ENCODE measurements around the gene BICD2.

BICD2 gene

GRCh38 chr9:92746567-92747458 is 17.8 kb downstream of the BICD2 start:
- DNase-seq (ENCODE audit: low read depth), result no peak
- no peak for TF ChIP-seq CTCF (conservative IDR thresholded peaks at IDR 0.05; ENCODE audit: low read length)
- no peak overlapping the region for H3K4me3 ChIP-seq (ENCODE audit: low read length)

- DNase-seq (ENCODE audit: low read depth), result no peak
- no peak overlapping the region for H3K4me3 ChIP-seq (ENCODE audit: low read length)
- no peak for TF ChIP-seq CTCF (conservative IDR thresholded peaks at IDR 0.05; ENCODE audit: low read length)
Measured at GRCh38 chr9:92745881-92746280, 18.8 kb downstream of the BICD2 start.

- no peak overlapping the region for H3K4me3 ChIP-seq (ENCODE audit: low read length)
- TF ChIP-seq CTCF (conservative IDR thresholded peaks at IDR 0.05; ENCODE audit: low read length), result no peak
- DNase-seq (ENCODE audit: low read depth), result no peak
Measured at GRCh38 chr9:92745331-92745730, 19.3 kb downstream of the BICD2 start.

GRCh38 chr9:92740969-92741368 is 23.7 kb downstream of the BICD2 start:
- no peak for TF ChIP-seq CTCF (conservative IDR thresholded peaks at IDR 0.05; ENCODE audit: low read length)
- H3K4me3 ChIP-seq (ENCODE audit: low read length), result no peak overlapping the region
- DNase-seq (ENCODE audit: low read depth), result no peak

- no peak for DNase-seq (ENCODE audit: low read depth)
- TF ChIP-seq CTCF (conservative IDR thresholded peaks at IDR 0.05; ENCODE audit: low read length), result no peak
- H3K4me3 ChIP-seq (ENCODE audit: low read length), result no peak overlapping the region
Measured at GRCh38 chr9:92740446-92740961, 24.1 kb downstream of the BICD2 start.

GRCh38 chr9:92740009-92740408 is 24.6 kb downstream of the BICD2 start:
- no peak for DNase-seq (ENCODE audit: low read depth)
- H3K4me3 ChIP-seq (ENCODE audit: low read length), result no peak overlapping the region
- no peak for TF ChIP-seq CTCF (conservative IDR thresholded peaks at IDR 0.05; ENCODE audit: low read length)

Data from AG10803 (cell line).